ENCODE results near the gene NRXN3. TPM values are rescaled to one million over a fixed set of nuclear protein-coding genes. Genes with fewer than 3 reads are reported as not detected.

The NRXN3 gene
- total and polyA plus RNA-seq, 2 donors (not counting 1 experiment from before 2014, with no cell fraction given), result not detected

- no peak for TF ChIP-seq CTCF (IDR thresholded peaks at IDR 0.05)
- no peak for TF ChIP-seq EZH2 (IDR thresholded peaks at IDR 0.05; ENCODE audit: borderline replicate concordance, insufficient read depth, low read depth, low read length, poor library complexity, severe bottlenecking)
- ChIA-PET POLR2A (no interaction called here), CTCF (interaction anchor here (0.5 kb wide), 1 partner anchor 1200 kb away, joined by 3 read pairs; no protein-coding TSS in a partner anchor)
- ATAC-seq (ENCODE audit: low read depth), result no peak
- H3K27me3 ChIP-seq (replicated peaks in 1 of 4; ENCODE audit: control extremely low read depth in 1 of 4, control insufficient read depth in 3 of 4, insufficient read depth in 4 of 4, low read length in 3 of 4), result no peaks in the 10 kb centered on the region
- no peak overlapping the region for H3K27ac ChIP-seq (ENCODE audit: low read length in 2 of 2)
- H2AFZ ChIP-seq (ENCODE audit: insufficient read depth, low read depth, low read length, poor library complexity, severe bottlenecking), result no peak overlapping the region
- H3K9me3 ChIP-seq (ENCODE audit: control extremely low read depth in 1 of 3, control insufficient read depth in 2 of 3, insufficient read depth in 1 of 3, low read length in 2 of 3), result no peaks in the 10 kb centered on the region
- Mint-ChIP-seq H3K9me3 (ENCODE audit: insufficient read depth) (no peaks in the 10 kb centered on the region), H3K4me1 (no peaks in the 10 kb centered on the region), H3K4me3 (no peak overlapping the region), H3K27ac (no peak overlapping the region), H3K27me3 (no peaks in the 10 kb centered on the region)
- intact Hi-C loops (cut with micrococcal nuclease), result no loop called here
- no peaks in the 10 kb centered on the region for H3K79me2 ChIP-seq (ENCODE audit: control insufficient read depth, insufficient read depth, low read length)
- H3K4me1 ChIP-seq (ENCODE audit: control insufficient read depth in 2 of 2, insufficient read depth in 2 of 2, low read length in 2 of 2), result no peaks in the 10 kb centered on the region
- H3K9ac ChIP-seq (ENCODE audit: low read length), result no peak overlapping the region
- no peaks in the 10 kb centered on the region for H3K36me3 ChIP-seq (replicated peaks in 1 of 2; ENCODE audit: control extremely low read depth in 1 of 2, control insufficient read depth in 1 of 2, extremely low read depth in 1 of 2, insufficient read depth in 2 of 2, low read length in 1 of 2)
- no CpG with 5 or more reads among the region's 1 CpG for WGBS (ENCODE audit: insufficient coverage)
- no peaks in the 10 kb centered on the region for H4K20me1 ChIP-seq (ENCODE audit: control insufficient read depth, insufficient read depth, low read length, poor library complexity, severe bottlenecking)
- no peak overlapping the region for H3K4me2 ChIP-seq (replicated peaks; ENCODE audit: low read depth, low read length, poor library complexity, severe bottlenecking)
- H3K4me3 ChIP-seq (ENCODE audit: control extremely low read depth in 1 of 5, extremely low read depth in 1 of 5, insufficient read depth in 1 of 5, low read depth in 2 of 5, low read length in 4 of 5), result no peak overlapping the region
- no peak for DNase-seq
Observed at GRCh38 chr14:79502751-79503148, 1332.6 kb downstream of the NRXN3 start.

GRCh38 chr14:79510659-79511058 lies 1340.5 kb downstream of the NRXN3 start:
- no peaks in the 10 kb centered on the region for H3K36me3 ChIP-seq (replicated peaks in 1 of 2; ENCODE audit: control extremely low read depth in 1 of 2, control insufficient read depth in 1 of 2, extremely low read depth in 1 of 2, insufficient read depth in 2 of 2, low read length in 1 of 2)
- no peak overlapping the region for H3K9ac ChIP-seq (ENCODE audit: low read length)
- CTCF ChIA-PET, result no interaction called here
- H3K79me2 ChIP-seq (ENCODE audit: control insufficient read depth, insufficient read depth, low read length), result no peaks in the 10 kb centered on the region
- no peaks in the 10 kb centered on the region for H3K27me3 ChIP-seq (replicated peaks in 1 of 4; ENCODE audit: control extremely low read depth in 1 of 4, control insufficient read depth in 3 of 4, insufficient read depth in 4 of 4, low read length in 3 of 4)
- no peak for DNase-seq
- Mint-ChIP-seq H3K4me1 (no peaks in the 10 kb centered on the region), H3K4me3 (no peak overlapping the region), H3K27me3 (no peaks in the 10 kb centered on the region), H3K9me3 (ENCODE audit: insufficient read depth) (no peaks in the 10 kb centered on the region), H3K27ac (no peak overlapping the region)
- H3K4me1 ChIP-seq (ENCODE audit: control insufficient read depth in 2 of 2, insufficient read depth in 2 of 2, low read length in 2 of 2), result no peaks in the 10 kb centered on the region
- TF ChIP-seq EZH2 (IDR thresholded peaks at IDR 0.05; ENCODE audit: borderline replicate concordance, insufficient read depth, low read depth, low read length, poor library complexity, severe bottlenecking) (no peak), CTCF (IDR thresholded peaks at IDR 0.05) (no peak)
- intact Hi-C loops (cut with micrococcal nuclease), result no loop called here
- POLR2A ChIA-PET, result no interaction called here
- H4K20me1 ChIP-seq (ENCODE audit: control insufficient read depth, insufficient read depth, low read length, poor library complexity, severe bottlenecking), result no peaks in the 10 kb centered on the region
- H2AFZ ChIP-seq (ENCODE audit: insufficient read depth, low read depth, low read length, poor library complexity, severe bottlenecking), result no peak overlapping the region
- H3K27ac ChIP-seq (ENCODE audit: low read length in 2 of 2), result no peak overlapping the region
- H3K9me3 ChIP-seq (ENCODE audit: control extremely low read depth in 1 of 3, control insufficient read depth in 2 of 3, insufficient read depth in 1 of 3, low read length in 2 of 3), result peaks cover 0 to 4% (median 0%) of the 10 kb centered on the region in 3 donors
- no CpG with 5 or more reads among the region's 3 CpGs for WGBS (ENCODE audit: insufficient coverage)
- no peak overlapping the region for H3K4me3 ChIP-seq (ENCODE audit: control extremely low read depth in 1 of 5, extremely low read depth in 1 of 5, insufficient read depth in 1 of 5, low read depth in 2 of 5, low read length in 4 of 5)
- no peak overlapping the region for H3K4me2 ChIP-seq (replicated peaks; ENCODE audit: low read depth, low read length, poor library complexity, severe bottlenecking)
- ATAC-seq (ENCODE audit: low read depth), result no peak
